ENCODE results near the gene ZSWIM4. TPM values are rescaled to one million over a fixed set of nuclear protein-coding genes. Genes with fewer than 3 reads are reported as not detected.
"Not testable (repeated sequence)": the region's sequence is repeated elsewhere in the genome, so short reads cannot be mapped to it uniquely, and the experiment has no call there.

Gene ZSWIM4
- polyA plus RNA-seq, 4 donors: 6.8 to 11.6 (median 8.5) TPM

- peak; percentile 86 to 89 (median 88) for DNase-seq (ENCODE audit: low read depth in 4 of 4, low spot score in 3 of 4)
These were observed 51.5 kb downstream of the ZSWIM4 start for GRCh38 chr19:13846557-13847406.

- DNase-seq (ENCODE audit: low read depth in 4 of 4, low spot score in 3 of 4): peak in 3 of 4 donors; percentile 83 to 87 (median 84)
These were observed 52.4 kb downstream of the ZSWIM4 start for GRCh38 chr19:13847407-13848339.

GRCh38 chr19:13848340-13848677 is 53.1 kb downstream of the ZSWIM4 start:
- DNase-seq (ENCODE audit: low read depth in 4 of 4, low spot score in 3 of 4): no peak

- DNase-seq (ENCODE audit: low read depth in 4 of 4, low spot score in 3 of 4): no peak
These were observed 53.8 kb downstream of the ZSWIM4 start for GRCh38 chr19:13848798-13849676.

- DNase-seq (ENCODE audit: low read depth in 4 of 4, low spot score in 3 of 4): no peak
These were observed 55.0 kb downstream of the ZSWIM4 start for GRCh38 chr19:13849991-13850909.

GRCh38 chr19:13850910-13851733 is 55.9 kb downstream of the ZSWIM4 start:
- no peak for DNase-seq (ENCODE audit: low read depth in 4 of 4, low spot score in 3 of 4)

- DNase-seq (ENCODE audit: low read depth in 4 of 4, low spot score in 3 of 4): not testable (repeated sequence)
These were observed 56.5 kb downstream of the ZSWIM4 start for GRCh38 chr19:13851734-13852114.

GRCh38 chr19:13852171-13852707 is 57.0 kb downstream of the ZSWIM4 start:
- DNase-seq (ENCODE audit: low read depth in 4 of 4, low spot score in 3 of 4): not testable (repeated sequence)

GRCh38 chr19:13856497-13856896 is 61.3 kb downstream of the ZSWIM4 start:
- no peak for DNase-seq (ENCODE audit: low read depth in 4 of 4, low spot score in 3 of 4)

GRCh38 chr19:13859361-13859880 is 64.2 kb downstream of the ZSWIM4 start:
- no peak for DNase-seq (ENCODE audit: low read depth in 4 of 4, low spot score in 3 of 4)

- DNase-seq (ENCODE audit: low read depth in 4 of 4, low spot score in 3 of 4): no peak
These were observed 65.6 kb downstream of the ZSWIM4 start for GRCh38 chr19:13860679-13861391.

- no peak for DNase-seq (ENCODE audit: low read depth in 4 of 4, low spot score in 3 of 4)
These were observed 66.1 kb downstream of the ZSWIM4 start for GRCh38 chr19:13861392-13861713.

- DNase-seq (ENCODE audit: low read depth in 4 of 4, low spot score in 3 of 4): peak; percentile 86 to 96 (median 90)
These were observed 66.7 kb downstream of the ZSWIM4 start for GRCh38 chr19:13861714-13862531.

GRCh38 chr19:13864046-13864666 is 68.9 kb downstream of the ZSWIM4 start:
- no peak for DNase-seq (ENCODE audit: low read depth in 4 of 4, low spot score in 3 of 4)

GRCh38 chr19:13864667-13865570 is 69.7 kb downstream of the ZSWIM4 start:
- DNase-seq (ENCODE audit: low read depth in 4 of 4, low spot score in 3 of 4): no peak

Data from right renal pelvis (tissue), 4 donors.